ENCODE results near the gene CFAP90. TPM values are rescaled to one million over a fixed set of nuclear protein-coding genes. Genes with fewer than 3 reads are reported as not detected.

CFAP90 gene
- total RNA-seq, 2 donors from 2014 or later, result not detected

- Histone ChIP-seq H3K36me3 (peaks cover 21% of the 10 kb centered on the region), H3K27me3 (replicated peaks; ENCODE audit: insufficient read depth) (no peaks in the 10 kb centered on the region), H3K27ac (no peak overlapping the region), H3K9me3 (no peaks in the 10 kb centered on the region), H3K4me1 (ENCODE audit: control insufficient read depth in 1 of 2, low read depth in 2 of 2) (peaks cover 9 to 22% of the 10 kb centered on the region in 2 donors), H3K4me3 (no peak overlapping the region)
- DNase-seq (ENCODE audit: low spot score) (no peak), ATAC-seq (ENCODE audit: insufficient number of reproducible peaks, low FRiP score, low read depth) (no peak)
- no peak for TF ChIP-seq CTCF (IDR thresholded peaks at IDR 0.05)
Observed at GRCh38 chr5:7873216-7873615, 22.3 kb upstream of the CFAP90 start.

- H3K27ac ChIP-seq, result no peak overlapping the region
- ATAC-seq (ENCODE audit: insufficient number of reproducible peaks, low FRiP score, low read depth) (no peak), DNase-seq (ENCODE audit: low spot score) (no peak)
- no peak for TF ChIP-seq CTCF (IDR thresholded peaks at IDR 0.05)
- no peak overlapping the region for H3K4me3 ChIP-seq
- H3K36me3 ChIP-seq, result peaks cover 15% of the 10 kb centered on the region
- H3K4me1 ChIP-seq (ENCODE audit: control insufficient read depth in 1 of 2, low read depth in 2 of 2), result peaks cover 9 to 28% of the 10 kb centered on the region in 2 donors
- H3K27me3 ChIP-seq (replicated peaks; ENCODE audit: insufficient read depth), result no peaks in the 10 kb centered on the region
- H3K9me3 ChIP-seq, result no peaks in the 10 kb centered on the region
Observed at GRCh38 chr5:7872517-7873130, 21.7 kb upstream of the CFAP90 start.

- no peak for ATAC-seq (ENCODE audit: insufficient number of reproducible peaks, low FRiP score, low read depth)
- Histone ChIP-seq H3K36me3 (peaks cover 15% of the 10 kb centered on the region), H3K27ac (no peak overlapping the region), H3K4me1 (ENCODE audit: control insufficient read depth in 1 of 2, low read depth in 2 of 2) (peaks cover 9 to 34% of the 10 kb centered on the region in 2 donors), H3K4me3 (no peak overlapping the region), H3K9me3 (no peaks in the 10 kb centered on the region), H3K27me3 (replicated peaks; ENCODE audit: insufficient read depth) (no peaks in the 10 kb centered on the region)
- no peak for DNase-seq (ENCODE audit: low spot score)
- no peak for TF ChIP-seq CTCF (IDR thresholded peaks at IDR 0.05)
Observed at GRCh38 chr5:7871653-7872052, 20.7 kb upstream of the CFAP90 start.

- peaks cover 9 to 34% of the 10 kb centered on the region in 2 donors for H3K4me1 ChIP-seq (ENCODE audit: control insufficient read depth in 1 of 2, low read depth in 2 of 2)
- DNase-seq (ENCODE audit: low spot score), result no peak
- no peak for TF ChIP-seq CTCF (IDR thresholded peaks at IDR 0.05)
- no peaks in the 10 kb centered on the region for H3K9me3 ChIP-seq
- ATAC-seq (ENCODE audit: insufficient number of reproducible peaks, low FRiP score, low read depth), result no peak
- H3K4me3 ChIP-seq, result peak overlapping the region; percentile 83
- peak overlapping the region; percentile 60 to 69 for H3K27ac ChIP-seq
- no peaks in the 10 kb centered on the region for H3K27me3 ChIP-seq (replicated peaks; ENCODE audit: insufficient read depth)
- H3K36me3 ChIP-seq, result no peaks in the 10 kb centered on the region
Observed at GRCh38 chr5:7869474-7870136, 18.7 kb upstream of the CFAP90 start.

- H3K36me3 ChIP-seq, result no peaks in the 10 kb centered on the region
- peak within 1 kb of the TSS; percentile 60 to 69 for H3K27ac ChIP-seq
- H3K9me3 ChIP-seq, result no peaks in the 10 kb centered on the region
- no peaks in the 10 kb centered on the region for H3K27me3 ChIP-seq (replicated peaks; ENCODE audit: insufficient read depth)
- peaks cover 9 to 34% of the 10 kb centered on the region in 2 donors for H3K4me1 ChIP-seq (ENCODE audit: control insufficient read depth in 1 of 2, low read depth in 2 of 2)
- peak; percentile 96 for ATAC-seq (ENCODE audit: insufficient number of reproducible peaks, low FRiP score, low read depth)
- DNase-seq (ENCODE audit: low spot score), result peak; percentile 77
- TF ChIP-seq CTCF (IDR thresholded peaks at IDR 0.05), result no peak
- H3K4me3 ChIP-seq, result peak within 1 kb of the TSS; percentile 83
Observed at GRCh38 chr5:7868773-7869473, 18.0 kb upstream of the CFAP90 start, which contains the start of the genes FASTKD3 and MTRR. TSS of gene FASTKD3 (minus strand) at chr5:7869031. CDS start at chr5:7868083, 948 bp downstream. TSS of gene MTRR (plus strand) at chr5:7869148. CDS start at chr5:7870795, 1,647 bp downstream.

All from thoracic aorta (tissue), 2 donors.